Hepatocyte (in vitro differentiated cells): ENCODE results near the gene PLXNA2. TPM values are rescaled to one million over a fixed set of nuclear protein-coding genes. Genes with fewer than 3 reads are reported as not detected.

Experiments
- DNase-seq: peaks from one replicate; pipeline ENCODE4 v3.0.0-alpha.2; 2016; ENCODE audit warnings: low spot score
- H2AFZ ChIP-seq: fragments of 200-600 bp; sonication (generic); 2 replicates; pipeline ENCODE4 v1.6.0; 2016; ENCODE audit warnings: antibody characterized with exemption, mild to moderate bottlenecking
- H3K27ac ChIP-seq: fragments of 200-600 bp; sonication (generic); 2 replicates; pipeline ENCODE4 v1.5.1; 2016; ENCODE audit warnings: mild to moderate bottlenecking
- H3K27me3 ChIP-seq: fragments of 200-600 bp; sonication (generic); 2 replicates; pipeline ENCODE4 v1.6.1; 2016
- H3K36me3 ChIP-seq: fragments of 200-600 bp; sonication (generic); replicated peaks from 2 replicates; pipeline ENCODE4 v1.5.1; 2016; ENCODE audit warnings: low read depth; ENCODE audit not compliant: insufficient read depth
- H3K4me1 ChIP-seq: fragments of 200-600 bp; sonication (generic); 2 replicates; pipeline ENCODE4 v1.5.1; 2016; ENCODE audit warnings: mild to moderate bottlenecking, moderate library complexity; ENCODE audit not compliant: insufficient read depth
- H3K4me2 ChIP-seq: fragments of 200-600 bp; sonication (generic); 2 replicates; pipeline ENCODE4 v1.6.0; 2016
- H3K4me3 ChIP-seq: fragments of 200-600 bp; sonication (generic); 2 replicates; pipeline ENCODE4 v1.5.1; 2016; ENCODE audit warnings: mild to moderate bottlenecking
- H3K79me2 ChIP-seq: fragments of 200-600 bp; sonication (generic); 2 replicates; pipeline ENCODE4 v1.6.0; 2017; ENCODE audit warnings: mild to moderate bottlenecking
- H3K9me2 ChIP-seq: fragments of 200-600 bp; sonication (generic); replicated peaks from 2 replicates; pipeline ENCODE4 v1.6.0; 2017; ENCODE audit warnings: mild to moderate bottlenecking; ENCODE audit not compliant: insufficient read depth
- H3K9me3 ChIP-seq: fragments of 200-600 bp; sonication (generic); 2 replicates; pipeline ENCODE4 v1.5.1; 2016; ENCODE audit warnings: low read depth, mild to moderate bottlenecking
- H4K20me1 ChIP-seq: fragments of 200-600 bp; sonication (generic); 2 replicates; pipeline ENCODE4 v1.6.0; 2016; ENCODE audit warnings: mild to moderate bottlenecking; ENCODE audit not compliant: insufficient read depth, poor library complexity, severe bottlenecking
- EZH2 ChIP-seq: fragments of 200-600 bp; sonication (generic); IDR thresholded peaks from 2 replicates; pipeline ENCODE4 v1.6.1; 2016; ENCODE audit warnings: antibody characterized with exemption, mild to moderate bottlenecking, borderline replicate concordance
- EZH2phosphoT487 ChIP-seq: fragments of 200-600 bp; sonication (generic); IDR thresholded peaks from one replicate; pipeline ENCODE4 v1.6.1; 2018; ENCODE audit warnings: antibody characterized with exemption, mild to moderate bottlenecking, low read depth, moderate library complexity; ENCODE audit not compliant: unreplicated experiment, severe bottlenecking
- WGBS: methylation state at CpG from one replicate; pipeline ENCODE4 v1.1.6; 2016; ENCODE audit warnings: low lambda C conversion rate; ENCODE audit errors: missing lambda C conversion rate; 5-methylcytosine and 5-hydroxymethylcytosine counted together
- polyA plus RNA-seq: library from polyadenylated mRNA; unstranded; fragments of >200 nt; fragmentation: Nextera tagmentation; extraction: Ambion mirVana; gene quantifications from 2 replicates; pipeline ENCODE4 v1.2.1, GENCODE V29; 2016
- total RNA-seq: library from RNA; depleted of rRNA; stranded (reverse); fragments of >200 nt; gene quantifications from 2 replicates; pipeline ENCODE4 v1.2.3, GENCODE V29; 2014
- TF ChIP-seq, protein P1 (sequence below): fragments of 200-600 bp; sonication (generic); IDR thresholded peaks from 2 replicates; pipeline ENCODE4 v1.5.1; 2016; ENCODE audit warnings: antibody characterized with exemption, mild to moderate bottlenecking; ENCODE audit not compliant: poor library complexity

The PLXNA2 gene
- total and polyA plus RNA-seq, 2 experiments from 2014 or later: 9.8 to 13.1 TPM

DNA sequence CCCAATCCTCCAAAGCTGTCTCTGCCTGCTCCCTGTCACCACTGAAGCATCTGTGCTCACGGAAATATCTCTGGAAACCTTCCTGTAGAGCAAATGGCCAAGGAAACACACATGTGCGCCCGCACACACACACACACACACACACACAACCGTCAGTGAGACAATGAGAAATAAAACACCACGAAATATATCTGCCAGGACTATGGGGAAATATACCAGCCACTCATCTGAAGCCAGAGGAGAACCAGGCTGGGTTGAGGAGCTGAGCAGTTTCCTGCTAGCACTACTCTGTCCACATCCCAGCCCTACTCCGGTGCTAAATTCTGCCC is 25.1 kb upstream of the PLXNA2 start:
- H3K4me2 ChIP-seq: peak overlapping the region; percentile 34
- 72% methylated on average over 6 of the region's 6 CpGs for WGBS

DNA sequence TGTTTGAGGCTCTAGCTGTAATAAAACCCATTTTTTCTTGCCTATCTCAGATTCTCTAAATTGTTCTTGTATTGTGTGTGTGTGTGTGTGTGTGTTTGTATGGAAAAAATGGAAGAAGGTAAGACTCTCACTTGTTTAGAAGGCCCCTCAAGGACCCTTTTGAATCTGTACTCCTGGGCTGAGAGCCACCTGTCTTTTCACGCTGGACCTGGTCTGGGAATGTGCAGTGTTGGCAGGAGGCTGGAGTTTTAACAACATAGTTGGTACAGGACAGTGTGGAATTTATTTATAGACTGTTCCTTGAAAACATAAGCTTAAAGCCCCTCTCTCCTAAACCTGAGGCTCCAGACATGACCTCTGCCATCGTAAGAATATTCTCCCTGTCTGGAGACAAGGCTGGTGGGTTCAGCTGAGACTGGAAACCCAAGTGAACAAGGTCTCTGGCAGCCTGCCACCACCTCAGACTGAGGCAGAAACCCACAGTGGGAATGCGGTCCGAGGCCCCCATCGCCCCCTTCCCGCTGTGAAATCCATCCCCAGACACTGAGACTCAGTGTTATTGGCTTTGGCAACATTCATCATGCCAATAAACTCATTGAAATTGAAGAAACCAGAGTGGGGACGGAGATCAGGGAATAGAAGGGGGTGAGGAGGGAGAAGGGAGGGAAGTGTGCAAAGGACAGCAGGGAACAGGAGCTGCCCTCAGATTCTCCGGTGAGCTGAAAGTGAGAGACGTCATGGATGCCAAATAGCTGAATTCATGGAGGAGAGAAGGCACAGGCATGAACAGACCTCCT is 24.6 kb upstream of the PLXNA2 start:
- peaks cover 3% of the 10 kb centered on the region for H3K27me3 ChIP-seq
- no peaks in the 10 kb centered on the region for H3K9me2 ChIP-seq
- H3K9me3 ChIP-seq: no peaks in the 10 kb centered on the region
- WGBS: 64% methylated on average over 9 of the region's 9 CpGs
- DNase-seq: no peak
- H3K79me2 ChIP-seq: no peaks in the 10 kb centered on the region
- H2AFZ ChIP-seq: no peak overlapping the region
- H3K4me2 ChIP-seq: peak overlapping the region; percentile 34
- TF ChIP-seq EZH2phosphoT487 (no peak), EZH2 (no peak)
- TF ChIP-seq, protein P1, sequence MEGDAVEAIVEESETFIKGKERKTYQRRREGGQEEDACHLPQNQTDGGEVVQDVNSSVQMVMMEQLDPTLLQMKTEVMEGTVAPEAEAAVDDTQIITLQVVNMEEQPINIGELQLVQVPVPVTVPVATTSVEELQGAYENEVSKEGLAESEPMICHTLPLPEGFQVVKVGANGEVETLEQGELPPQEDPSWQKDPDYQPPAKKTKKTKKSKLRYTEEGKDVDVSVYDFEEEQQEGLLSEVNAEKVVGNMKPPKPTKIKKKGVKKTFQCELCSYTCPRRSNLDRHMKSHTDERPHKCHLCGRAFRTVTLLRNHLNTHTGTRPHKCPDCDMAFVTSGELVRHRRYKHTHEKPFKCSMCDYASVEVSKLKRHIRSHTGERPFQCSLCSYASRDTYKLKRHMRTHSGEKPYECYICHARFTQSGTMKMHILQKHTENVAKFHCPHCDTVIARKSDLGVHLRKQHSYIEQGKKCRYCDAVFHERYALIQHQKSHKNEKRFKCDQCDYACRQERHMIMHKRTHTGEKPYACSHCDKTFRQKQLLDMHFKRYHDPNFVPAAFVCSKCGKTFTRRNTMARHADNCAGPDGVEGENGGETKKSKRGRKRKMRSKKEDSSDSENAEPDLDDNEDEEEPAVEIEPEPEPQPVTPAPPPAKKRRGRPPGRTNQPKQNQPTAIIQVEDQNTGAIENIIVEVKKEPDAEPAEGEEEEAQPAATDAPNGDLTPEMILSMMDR: no peak
- peaks cover 35% of the 10 kb centered on the region for H3K4me1 ChIP-seq
- H3K4me3 ChIP-seq: no peak overlapping the region
- H3K36me3 ChIP-seq: no peaks in the 10 kb centered on the region
- H4K20me1 ChIP-seq: no peaks in the 10 kb centered on the region
- peak overlapping the region; percentile 40 for H3K27ac ChIP-seq

More for the DNA sequence above, 25.1 kb upstream of the PLXNA2 start:
- Histone ChIP-seq H3K27me3 (peaks cover 3% of the 10 kb centered on the region), H3K9me2 (no peaks in the 10 kb centered on the region), H3K79me2 (no peaks in the 10 kb centered on the region), H4K20me1 (no peaks in the 10 kb centered on the region), H3K36me3 (no peaks in the 10 kb centered on the region), H3K9me3 (no peaks in the 10 kb centered on the region), H3K4me3 (no peak overlapping the region), H3K4me1 (peaks cover 35% of the 10 kb centered on the region), H2AFZ (no peak overlapping the region), H3K27ac (peak overlapping the region; percentile 37)
- TF ChIP-seq EZH2phosphoT487: no peak
- no peak for DNase-seq

DNA sequence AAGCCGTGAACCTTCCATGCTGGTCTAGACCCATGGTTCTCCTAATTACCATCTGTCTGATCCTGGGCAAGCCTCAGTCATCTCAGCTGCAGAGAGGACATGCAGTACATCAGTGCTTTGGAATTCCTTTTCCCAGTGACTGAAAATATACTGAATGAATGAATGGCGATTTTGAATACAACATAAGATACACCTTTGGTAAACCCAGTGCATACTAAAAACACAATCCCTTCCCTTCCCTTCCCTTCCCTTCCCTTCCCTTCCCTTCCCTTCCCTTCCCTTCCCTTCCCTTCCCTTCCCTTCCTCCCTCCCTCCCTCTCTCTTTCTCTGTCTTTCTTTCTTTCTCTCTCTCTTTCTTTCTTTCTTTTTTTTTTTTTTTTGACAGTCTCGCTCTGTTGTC is 21.3 kb upstream of the PLXNA2 start:
- Histone ChIP-seq H3K27ac (no peak overlapping the region), H3K36me3 (no peaks in the 10 kb centered on the region), H3K4me3 (no peak overlapping the region), H3K4me1 (peaks cover 20% of the 10 kb centered on the region), H3K9me2 (no peaks in the 10 kb centered on the region), H4K20me1 (no peaks in the 10 kb centered on the region), H3K27me3 (peaks cover 3% of the 10 kb centered on the region), H3K4me2 (no peak overlapping the region), H3K79me2 (no peaks in the 10 kb centered on the region), H3K9me3 (no peaks in the 10 kb centered on the region), H2AFZ (no peak overlapping the region)
- 91% methylated on average over 2 of the region's 3 CpGs for WGBS
- no peak for DNase-seq
- TF ChIP-seq EZH2: no peak
- no peak for TF ChIP-seq EZH2phosphoT487
- TF ChIP-seq, protein P1: no peak

- no peak overlapping the region for H2AFZ ChIP-seq
- H3K4me3 ChIP-seq: no peak overlapping the region
- no peaks in the 10 kb centered on the region for H4K20me1 ChIP-seq
- H3K27ac ChIP-seq: no peak overlapping the region
- WGBS: 90% methylated on average over 2 of the region's 2 CpGs
- no peak for DNase-seq
- TF ChIP-seq EZH2phosphoT487 (no peak), EZH2 (no peak)
- TF ChIP-seq, protein P1: no peak
- peaks cover 2% of the 10 kb centered on the region for H3K27me3 ChIP-seq
- H3K9me3 ChIP-seq: no peaks in the 10 kb centered on the region
- H3K9me2 ChIP-seq: no peaks in the 10 kb centered on the region
- peaks cover 16% of the 10 kb centered on the region for H3K4me1 ChIP-seq
- no peak overlapping the region for H3K4me2 ChIP-seq
- no peaks in the 10 kb centered on the region for H3K36me3 ChIP-seq
- no peaks in the 10 kb centered on the region for H3K79me2 ChIP-seq
Observed at GRCh38 chr1:208265122-208265469, 20.9 kb upstream of the PLXNA2 start.
